SKM-1 (cell line): Measurements from ENCODE around the gene LRRC27.

Experiments used
- DNase-seq: peaks from one replicate; lab custom pipeline; 2025; ENCODE audit not compliant: unreplicated experiment; lab: John Stamatoyannopoulos, UW

LRRC27 gene

GRCh38 chr10:132400547-132401151 lies 68.7 kb downstream of the LRRC27 start:
- no peak for DNase-seq

DNA sequence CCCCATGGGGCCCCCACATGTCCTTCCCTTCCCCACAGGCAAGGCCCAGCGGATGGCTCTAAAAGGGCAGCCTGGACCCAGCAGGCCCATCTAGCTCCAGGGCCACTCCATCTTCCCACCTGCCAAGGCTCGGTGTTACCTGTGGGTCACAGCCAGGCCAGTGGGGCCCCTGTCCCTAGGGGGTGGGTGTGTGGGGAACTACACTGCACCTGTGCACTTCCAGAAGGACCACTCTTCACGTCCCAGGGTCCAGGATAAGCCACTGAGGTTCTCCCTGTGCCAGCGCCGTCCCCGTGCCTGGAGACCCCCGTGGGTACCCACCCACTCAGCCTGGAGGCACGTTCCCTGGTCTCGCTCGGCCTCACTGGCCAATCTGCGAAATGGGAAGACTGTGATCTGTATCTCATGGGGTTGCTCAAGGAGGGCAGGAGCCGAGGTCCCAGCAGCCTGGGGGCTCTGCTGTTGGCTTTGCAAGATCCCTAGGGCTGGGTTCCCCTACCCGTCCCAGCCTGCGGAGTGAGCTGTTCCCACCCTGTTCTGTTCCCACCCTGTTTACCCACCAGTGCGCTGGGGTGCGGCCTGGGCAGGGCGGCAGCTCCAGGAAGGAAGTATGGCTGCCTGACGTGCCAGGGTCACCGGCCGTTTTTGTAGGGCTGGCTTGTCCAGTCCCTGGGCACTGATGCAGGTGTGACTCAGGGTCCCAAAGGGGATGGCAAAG lies 69.6 kb downstream of the LRRC27 start:
- DNase-seq: no peak

DNA sequence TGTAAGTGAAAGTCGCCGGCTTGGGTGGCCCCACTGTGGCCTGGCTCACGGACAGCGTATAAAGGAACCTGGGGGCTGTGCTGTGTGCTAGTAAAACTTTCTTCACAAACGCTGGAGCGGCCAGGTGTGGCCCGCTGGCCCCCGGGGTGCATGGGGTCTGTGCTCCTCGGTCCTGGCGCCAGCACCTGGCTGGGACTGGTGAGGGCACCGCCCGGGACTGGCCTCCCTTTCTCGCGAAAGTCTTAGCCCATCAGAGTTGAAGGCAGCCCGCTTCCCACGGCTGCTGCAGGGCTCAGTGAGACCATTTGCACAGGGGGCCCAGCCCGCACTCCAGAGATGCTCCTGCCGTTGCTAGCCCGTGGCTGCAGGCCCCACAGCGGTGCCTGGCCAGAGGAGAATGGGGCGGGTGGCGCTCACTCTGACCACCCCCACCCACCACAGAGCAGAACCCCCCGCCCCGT lies 70.8 kb downstream of the LRRC27 start:
- DNase-seq: no peak

DNA sequence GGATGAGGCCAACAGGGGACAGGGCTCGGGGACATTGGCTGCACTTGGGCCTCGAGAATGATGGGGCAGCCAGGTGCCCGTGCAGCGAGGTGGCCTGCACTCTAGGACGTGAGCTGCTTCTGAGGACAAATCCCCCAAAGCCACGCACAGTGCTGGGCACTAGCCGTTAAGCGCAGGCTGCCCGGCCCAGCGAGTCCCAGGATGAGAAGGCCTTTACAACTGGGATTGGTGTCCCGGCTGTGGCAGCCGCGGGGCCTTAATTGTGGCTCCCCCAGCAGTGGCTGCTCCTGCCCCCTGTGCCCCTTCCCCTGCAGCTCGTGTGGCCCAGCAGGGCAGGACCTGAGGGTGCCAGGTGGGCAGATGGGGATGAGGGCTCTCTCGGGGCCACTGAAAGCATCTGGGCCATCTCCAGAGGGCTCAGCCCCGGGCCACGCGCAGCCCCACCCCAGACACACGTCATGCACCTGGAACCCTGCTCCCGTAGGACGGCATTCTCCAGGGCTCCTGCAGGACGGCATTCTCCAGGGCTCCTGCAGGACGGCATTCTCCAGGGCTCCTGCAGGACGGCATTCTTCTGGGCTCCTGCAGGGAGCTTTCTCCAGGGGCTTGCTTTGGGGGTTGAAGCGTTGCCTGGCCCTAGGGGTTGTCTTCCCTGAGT lies 71.6 kb downstream of the LRRC27 start:
- DNase-seq: no peak

- no peak for DNase-seq
Measured at GRCh38 chr10:132404169-132404880, 72.3 kb downstream of the LRRC27 start.

DNA sequence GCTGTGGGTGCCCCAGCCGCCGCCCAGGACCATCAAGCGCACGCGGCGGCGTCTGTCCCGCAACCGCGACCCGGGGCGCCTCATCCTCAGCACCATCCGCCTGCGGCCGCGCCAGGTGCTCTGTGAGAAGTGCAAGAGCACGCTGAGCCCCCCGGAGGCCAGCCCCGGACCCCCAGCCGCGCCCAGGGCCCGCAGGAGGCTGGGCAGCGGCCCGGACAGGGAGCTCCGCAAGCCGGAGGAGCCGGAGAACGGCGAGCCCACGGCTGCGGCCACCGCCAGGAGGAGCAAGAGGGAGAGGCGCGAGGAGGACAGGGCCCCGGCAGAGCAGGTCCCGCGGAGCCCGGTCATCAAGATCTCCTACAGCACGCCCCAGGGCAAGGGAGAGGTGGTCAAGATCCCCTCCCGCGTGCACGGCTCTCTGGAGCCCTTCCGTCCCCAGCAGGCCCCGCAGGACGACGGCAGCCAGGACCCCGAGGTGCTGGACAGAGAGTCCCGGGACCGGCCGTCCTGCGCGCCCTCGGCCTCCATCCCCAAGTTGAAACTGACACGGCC lies 73.0 kb downstream of the LRRC27 start:
- no peak for DNase-seq

DNA sequence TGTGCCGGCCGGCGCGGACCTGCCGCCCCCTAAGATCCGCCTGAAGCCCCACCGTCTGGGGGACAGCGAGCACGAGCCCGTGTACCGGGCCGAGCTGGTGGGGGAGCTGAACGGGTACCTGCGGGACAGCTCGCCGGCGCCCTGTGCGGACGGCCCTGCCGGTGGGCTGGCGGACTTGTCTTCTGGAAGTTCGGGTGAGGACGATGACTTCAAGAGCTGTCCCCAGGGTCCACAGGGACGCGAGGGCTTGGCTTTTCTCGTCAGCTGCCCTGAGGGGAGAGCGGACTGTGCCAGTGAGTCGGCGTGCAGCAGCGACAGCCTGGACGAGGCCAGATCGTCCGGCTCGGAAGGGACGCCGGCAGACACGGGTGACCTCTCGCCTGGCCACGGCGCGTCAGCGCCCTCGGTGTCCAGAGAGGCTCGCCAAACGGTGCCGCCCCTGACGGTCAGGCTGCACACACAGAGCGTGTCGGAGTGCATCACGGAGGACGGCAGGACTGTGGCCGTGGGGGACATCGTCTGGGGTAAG lies 73.5 kb downstream of the LRRC27 start:
- DNase-seq: no peak

DNA sequence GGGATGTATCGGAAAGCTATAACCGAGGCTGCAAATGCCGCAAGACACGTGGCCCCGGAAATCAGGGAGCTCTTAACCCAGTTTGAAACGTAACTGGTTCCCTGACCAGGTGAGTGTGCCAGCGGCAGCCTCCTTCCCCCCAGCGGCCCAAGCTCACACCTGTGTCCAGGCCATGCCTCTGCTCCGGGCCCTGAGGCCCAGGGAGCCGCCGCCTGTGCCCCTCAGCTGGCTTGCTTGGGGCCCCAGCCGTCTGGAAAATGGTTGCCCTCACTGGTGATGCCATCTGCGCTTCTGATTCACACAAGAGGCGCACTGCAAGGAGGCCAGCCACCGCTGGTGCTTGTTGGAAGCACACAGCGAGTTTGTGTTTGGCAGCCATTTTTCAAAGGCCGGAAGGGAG lies 74.2 kb downstream of the LRRC27 start:
- no peak for DNase-seq

DNA sequence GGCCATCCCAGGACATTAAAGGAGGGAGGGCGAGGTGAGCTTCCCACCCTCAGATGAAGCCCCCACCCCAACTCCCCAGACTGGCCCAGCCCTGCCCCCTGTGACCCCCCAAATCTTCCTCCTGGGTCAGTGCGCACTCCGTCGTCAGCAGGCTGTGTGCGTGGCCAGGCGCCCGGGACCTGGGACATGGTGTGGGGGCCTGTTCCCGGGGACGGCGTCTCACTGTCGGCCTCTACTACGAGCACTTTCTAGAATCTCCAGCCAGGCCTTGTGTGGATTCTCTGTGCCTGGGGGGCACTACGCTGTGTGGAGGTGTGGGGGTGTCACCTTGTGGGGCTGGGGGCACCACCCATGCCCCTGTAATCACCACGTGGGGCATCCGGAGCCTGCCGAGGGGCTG lies 74.8 kb downstream of the LRRC27 start:
- DNase-seq: no peak

DNA sequence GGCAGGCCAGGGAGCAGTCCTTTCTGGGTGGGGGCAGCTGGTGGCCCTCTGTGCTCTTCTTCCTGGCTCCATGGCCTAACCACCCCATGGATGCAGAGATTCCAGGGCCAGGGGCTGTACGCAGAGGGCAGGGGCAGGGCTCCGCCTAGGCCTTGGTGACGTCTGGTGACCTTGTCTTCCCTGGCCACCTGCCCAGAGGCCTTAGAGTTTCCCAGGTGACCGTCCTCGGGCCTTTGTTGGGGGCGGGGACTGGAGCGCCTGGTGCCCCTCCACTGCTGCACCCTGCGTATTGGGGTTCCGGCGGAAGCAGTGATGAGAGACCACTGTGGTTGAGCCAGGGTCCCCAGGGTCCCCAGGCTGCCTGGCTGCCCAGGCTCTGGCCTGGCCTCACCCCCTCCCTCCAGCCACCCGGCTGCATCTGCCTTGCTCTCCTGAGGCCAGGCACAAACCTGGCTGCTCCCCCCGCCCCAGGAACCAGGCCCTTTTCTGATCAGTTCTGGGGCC lies 75.3 kb downstream of the LRRC27 start:
- DNase-seq: no peak

DNA sequence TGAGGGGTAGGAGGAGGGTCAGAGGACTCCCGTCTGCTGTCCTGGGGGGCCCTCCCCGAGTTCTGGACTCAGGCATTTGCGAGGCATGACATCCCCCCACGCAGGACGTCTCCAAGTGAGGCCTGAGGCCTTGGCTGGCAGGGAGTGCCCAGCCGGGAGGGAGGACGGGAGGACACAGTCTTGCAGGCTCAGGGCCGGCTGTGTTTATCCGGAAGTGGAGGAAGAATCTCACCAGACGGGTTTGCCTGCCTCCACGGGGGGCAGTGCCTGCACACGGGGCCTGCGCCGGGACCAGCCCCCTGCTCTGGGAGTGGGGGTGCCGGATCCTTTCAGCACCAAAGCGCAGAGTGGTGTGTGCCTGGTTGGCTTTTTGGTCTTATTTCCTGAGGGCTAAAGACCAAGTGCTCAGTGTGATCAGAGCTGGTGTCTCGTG lies 75.9 kb downstream of the LRRC27 start:
- DNase-seq: no peak

GRCh38 chr10:132408367-132408781 lies 76.4 kb downstream of the LRRC27 start:
- no peak for DNase-seq

GRCh38 chr10:132408823-132409666 lies 77.1 kb downstream of the LRRC27 start:
- no peak for DNase-seq

DNA sequence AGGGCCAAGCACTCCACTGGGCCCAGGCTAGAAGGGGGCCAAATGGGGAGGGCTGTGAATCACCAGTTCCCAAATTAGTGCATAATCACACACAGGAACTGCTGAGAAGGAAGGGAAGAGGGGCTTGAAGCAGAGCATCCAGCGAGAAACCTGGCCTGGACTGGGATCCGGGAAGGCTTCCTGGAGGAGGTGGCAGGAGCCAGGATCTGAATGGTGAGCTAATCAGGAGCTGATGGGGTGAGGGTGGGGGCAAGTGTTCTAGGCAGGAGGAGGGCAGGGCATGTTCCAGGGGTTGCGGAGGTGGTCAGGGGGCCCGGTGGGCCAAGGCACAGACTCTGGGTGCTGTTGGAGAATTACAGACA lies 77.7 kb downstream of the LRRC27 start:
- DNase-seq: no peak

- no peak for DNase-seq
Measured at GRCh38 chr10:132410056-132410778, 78.2 kb downstream of the LRRC27 start.

DNA sequence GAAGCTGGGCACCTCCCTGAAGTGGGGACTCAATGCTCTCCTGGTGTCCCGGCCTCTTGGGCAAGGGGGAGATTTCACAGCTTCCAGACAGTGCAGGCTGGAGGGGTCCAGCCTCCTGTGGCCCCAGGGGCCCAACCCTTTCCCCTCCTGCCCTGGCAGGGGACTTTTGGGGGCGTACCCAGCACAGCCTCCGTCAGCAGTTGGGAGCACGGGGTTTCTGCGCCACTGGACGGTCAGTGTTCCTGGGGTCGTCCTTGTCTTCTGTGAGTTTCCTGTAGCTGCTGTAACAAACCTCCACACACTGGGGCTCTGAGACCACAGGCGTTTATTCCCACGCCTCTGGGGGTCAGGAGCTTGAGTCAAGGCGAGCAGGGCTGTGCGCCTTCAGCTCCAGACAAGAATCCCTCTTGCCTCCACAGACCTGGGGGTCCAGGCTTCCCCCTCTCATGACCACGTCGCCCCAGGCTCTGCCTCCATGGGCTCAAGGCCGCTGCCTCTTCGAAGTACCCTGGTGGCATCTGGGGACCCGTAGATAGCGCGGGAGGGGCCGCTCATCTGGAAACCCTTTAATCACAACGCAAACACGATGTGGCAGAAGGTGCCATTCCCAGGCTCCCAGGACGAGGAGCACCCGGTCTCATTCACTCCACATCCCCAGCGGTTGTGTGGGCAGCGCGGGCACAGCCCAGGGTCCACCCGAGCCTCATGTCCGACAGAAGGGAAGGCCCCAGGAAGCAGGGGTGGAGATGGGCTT lies 79.0 kb downstream of the LRRC27 start:
- no peak for DNase-seq

GRCh38 chr10:132411561-132412253 lies 79.7 kb downstream of the LRRC27 start:
- no peak for DNase-seq
